MCF 10A (cell line): Measurements from ENCODE around the gene MMP19. TPM values are rescaled to one million over a fixed set of nuclear protein-coding genes. Genes with fewer than 3 reads are reported as not detected.

Source experiments
- BruUV-seq: library from RNA; stranded (reverse); fragments of 400-500 nt; replicated peaks from 2 replicates; lab custom pipeline; 2021; lab: Mats Ljungman, UMichigan
- CTCF ChIA-PET: fragments of 300-600 bp; sonication (Branson Sonifier 250); formaldehyde crosslinking; extraction: SDS; loops from one replicate; lab custom pipeline; 2021; ENCODE audit warnings: antibody characterized with exemption, inconsistent platforms; lab: Yijun Ruan, JAX
- POLR2A ChIA-PET: fragments of 300-600, 350-650 bp; sonication (Branson Sonifier 250); formaldehyde crosslinking; extraction: SDS; loops from one replicate; lab custom pipeline; 2020; ENCODE audit warnings: antibody characterized with exemption, inconsistent platforms; lab: Yijun Ruan, JAX
- DNase-seq: peaks from one replicate; pipeline ENCODE4 v3.0.0-alpha.2; 2018; ENCODE audit not compliant: unreplicated experiment
- H3K27ac Mint-ChIP-seq: one replicate; pipeline ENCODE4 v1.8.0; 2022; ENCODE audit warnings: mild to moderate bottlenecking, low read depth, mixed read lengths; ENCODE audit not compliant: unreplicated experiment
- H3K27me3 Mint-ChIP-seq: one replicate; pipeline ENCODE4 v1.8.0; 2022; ENCODE audit warnings: mixed read lengths; ENCODE audit not compliant: insufficient read depth, unreplicated experiment
- H3K36me3 Mint-ChIP-seq: one replicate; pipeline ENCODE4 v1.8.0; 2022; ENCODE audit warnings: mild to moderate bottlenecking, moderate library complexity, mixed read lengths; ENCODE audit not compliant: insufficient read depth, unreplicated experiment
- H3K4me1 Mint-ChIP-seq: one replicate; pipeline ENCODE4 v1.8.0; 2022; ENCODE audit warnings: mixed read lengths; ENCODE audit not compliant: insufficient read depth, unreplicated experiment
- H3K4me3 Mint-ChIP-seq: one replicate; pipeline ENCODE4 v1.8.0; 2022; ENCODE audit warnings: mild to moderate bottlenecking, moderate library complexity, mixed read lengths; ENCODE audit not compliant: unreplicated experiment
- H3K9me3 Mint-ChIP-seq: one replicate; pipeline ENCODE4 v1.8.0; 2022; ENCODE audit warnings: mixed read lengths; ENCODE audit not compliant: unreplicated experiment
- CTCF ChIP-seq: fragments of 200-600 bp; IDR thresholded peaks from one replicate; pipeline ENCODE4 v1.8.0; 2022; ENCODE audit warnings: antibody characterized with exemption, mild to moderate bottlenecking; ENCODE audit not compliant: unreplicated experiment
- intact Hi-C: fragments of 100-400 bp; cut with micrococcal nuclease; formaldehyde crosslinking; loops from 2 replicates; pipeline ENCODE4 v1.14.1; 2022
- total RNA-seq: library from RNA; stranded (reverse); gene quantifications from 2 replicates; pipeline ENCODE4 v1.2.3, GENCODE V29; 2022

The MMP19 gene
- total RNA-seq, 1 experiment from 2014 or later = 3.7 TPM

GRCh38 chr12:55847033-55847432 is 4.3 kb upstream of the MMP19 start:
- H3K27me3 Mint-ChIP-seq = no peaks in the 10 kb centered on the region
- H3K27ac Mint-ChIP-seq = peak overlapping the region; percentile 99
- ChIA-PET CTCF (interaction anchor here (0.5 to 1.2 kb wide), 4 partner anchors 17 to 79 kb away, joined by 3 to 10 read pairs (median 4); partner anchors contain the start of gene DNAJC14), POLR2A (interaction anchor here (0.5 to 2.2 kb wide), 13 partner anchors 11 to 1394 kb away, joined by 3 to 12 read pairs (median 3); partner anchors contain the start of gene DNAJC14)
- H3K9me3 Mint-ChIP-seq = no peaks in the 10 kb centered on the region
- H3K4me1 Mint-ChIP-seq = peaks cover 26% of the 10 kb centered on the region
- intact Hi-C loops = loop anchor here (1.0 kb wide), 1 partner anchor 18 kb away; the partner anchor contains the start of gene DNAJC14
- DNase-seq = peak; percentile 64
- no peak for TF ChIP-seq CTCF
- peak overlapping the region; percentile 52 for H3K4me3 Mint-ChIP-seq
- no peaks in the 10 kb centered on the region for H3K36me3 Mint-ChIP-seq
- BruUV-seq = no TSS peak

DNA sequence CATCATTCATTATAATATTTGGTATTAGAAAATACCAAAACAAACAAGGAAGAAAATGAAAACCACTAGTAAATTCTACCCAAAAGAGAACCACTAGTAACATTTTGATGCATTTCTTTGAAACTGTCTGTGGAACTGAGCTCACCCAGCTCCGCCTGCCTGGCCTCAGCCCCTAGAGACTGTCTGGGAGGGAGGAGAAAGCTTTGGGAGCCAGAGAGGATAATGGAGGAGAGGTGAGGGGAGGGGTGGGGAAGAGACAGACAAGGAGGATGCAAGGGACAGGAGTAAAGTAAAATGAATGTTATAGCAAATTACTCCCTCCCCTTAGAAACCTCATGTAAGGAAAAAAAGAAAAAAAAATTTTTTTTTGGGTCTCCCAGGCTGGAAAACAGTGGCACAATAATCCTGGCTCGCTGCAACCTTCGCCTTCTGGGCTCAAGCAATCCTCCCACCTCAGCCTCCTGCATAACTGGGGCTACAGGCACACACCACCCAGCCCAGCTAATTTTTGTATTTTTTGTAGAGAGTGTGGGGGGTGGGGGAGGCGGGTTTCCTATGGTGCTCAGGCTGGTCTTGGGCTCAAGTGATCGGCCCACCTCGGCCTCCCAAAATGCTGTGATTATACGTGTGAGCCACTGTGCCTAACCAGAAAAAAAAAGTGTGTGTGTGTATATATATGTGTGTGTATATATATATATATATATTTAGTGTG is 3.2 kb upstream of the MMP19 start:
- no peak for TF ChIP-seq CTCF
- Mint-ChIP-seq H3K9me3 (no peaks in the 10 kb centered on the region), H3K4me1 (peaks cover 31% of the 10 kb centered on the region), H3K27me3 (no peaks in the 10 kb centered on the region), H3K36me3 (no peaks in the 10 kb centered on the region), H3K27ac (peak overlapping the region; percentile 99), H3K4me3 (no peak overlapping the region)
- DNase-seq = no peak
- CTCF ChIA-PET = interaction anchor here (0.6 to 1.2 kb wide), 5 partner anchors 16 to 80 kb away, joined by 3 to 10 read pairs (median 5); partner anchors contain the start of gene DNAJC14
- POLR2A ChIA-PET = interaction anchor here (0.6 to 2.2 kb wide), 5 partner anchors 10 to 79 kb away, joined by 3 to 8 read pairs (median 5); partner anchors contain the start of gene DNAJC14
- intact Hi-C loops = no loop called here
- no TSS peak for BruUV-seq

DNA sequence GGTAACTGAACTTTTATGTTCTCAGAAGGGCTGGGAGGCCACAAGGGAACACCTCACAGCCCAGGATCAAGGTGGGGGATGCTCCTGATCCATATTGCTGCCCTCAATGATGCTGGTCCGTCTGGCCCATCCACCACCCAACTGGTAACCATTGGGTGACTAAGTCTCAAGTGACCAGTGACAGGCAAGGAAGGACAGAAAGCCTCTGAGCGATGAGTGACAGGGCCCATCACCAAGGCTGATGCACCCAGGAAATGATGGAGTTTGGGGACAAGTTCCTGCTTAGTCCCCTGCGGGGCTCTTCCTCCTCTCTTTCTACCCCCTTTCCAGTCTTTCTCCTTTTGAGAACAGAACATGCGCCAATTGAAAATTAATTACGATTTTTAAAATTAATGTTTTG is 2.6 kb upstream of the MMP19 start:
- H3K4me3 Mint-ChIP-seq = no peak overlapping the region
- peaks cover 31% of the 10 kb centered on the region for H3K4me1 Mint-ChIP-seq
- no peak for DNase-seq
- CTCF ChIA-PET = interaction anchor here (1.1 to 1.2 kb wide), 2 partner anchors 9 to 21 kb away, joined by 3 to 6 read pairs; no protein-coding TSS in a partner anchor
- POLR2A ChIA-PET = interaction anchor here (0.6 to 1.7 kb wide), 3 partner anchors 9 to 16 kb away, joined by 3 to 5 read pairs (median 4); partner anchors contain the start of gene DNAJC14
- no peaks in the 10 kb centered on the region for H3K27me3 Mint-ChIP-seq
- no peaks in the 10 kb centered on the region for H3K9me3 Mint-ChIP-seq
- no peak for TF ChIP-seq CTCF
- no peaks in the 10 kb centered on the region for H3K36me3 Mint-ChIP-seq
- peak overlapping the region; percentile 19 for H3K27ac Mint-ChIP-seq
- intact Hi-C loops = no loop called here
- no TSS peak for BruUV-seq

- ChIA-PET CTCF (interaction anchor here (1.1 to 1.2 kb wide), 2 partner anchors 9 to 21 kb away, joined by 3 to 6 read pairs; no protein-coding TSS in a partner anchor), POLR2A (interaction anchor here (1.7 kb wide), 1 partner anchor 15 kb away, joined by 5 read pairs; the partner anchor contains the start of gene DNAJC14)
- TF ChIP-seq CTCF = no peak
- peaks cover 31% of the 10 kb centered on the region for H3K4me1 Mint-ChIP-seq
- peak overlapping the region; percentile 19 for H3K27ac Mint-ChIP-seq
- no peaks in the 10 kb centered on the region for H3K36me3 Mint-ChIP-seq
- H3K9me3 Mint-ChIP-seq = no peaks in the 10 kb centered on the region
- no TSS peak for BruUV-seq
- no peaks in the 10 kb centered on the region for H3K27me3 Mint-ChIP-seq
- DNase-seq = no peak
- intact Hi-C loops = no loop called here
- H3K4me3 Mint-ChIP-seq = no peak overlapping the region
Observed at GRCh38 chr12:55844961-55845360, 2.2 kb upstream of the MMP19 start.
